Measurements from ENCODE around the gene CD151.

Gene CD151

DNA sequence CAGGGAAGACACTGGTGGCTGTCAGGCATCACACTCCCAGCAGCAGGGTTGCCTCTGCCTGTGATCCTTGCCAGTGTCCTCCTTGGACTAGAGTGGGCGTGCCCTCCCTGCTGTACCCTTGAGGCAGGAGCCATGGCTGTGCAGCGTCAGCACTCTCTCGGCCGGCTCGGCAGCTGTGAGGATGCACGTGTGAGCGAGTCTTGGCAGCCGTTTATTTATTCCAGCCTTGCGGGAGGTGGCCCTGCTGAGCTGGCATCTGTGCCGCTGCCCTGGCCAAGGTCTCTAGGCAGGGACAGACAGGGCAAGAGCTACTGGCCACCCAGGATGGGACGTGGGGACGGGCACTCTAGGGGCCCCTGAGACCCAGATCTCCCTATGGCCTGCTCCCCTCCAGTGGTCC, 43.8 kb downstream of the CD151 start:
- peak overlapping the region; percentile 57 for H3K27ac ChIP-seq
- TF ChIP-seq, protein P1, sequence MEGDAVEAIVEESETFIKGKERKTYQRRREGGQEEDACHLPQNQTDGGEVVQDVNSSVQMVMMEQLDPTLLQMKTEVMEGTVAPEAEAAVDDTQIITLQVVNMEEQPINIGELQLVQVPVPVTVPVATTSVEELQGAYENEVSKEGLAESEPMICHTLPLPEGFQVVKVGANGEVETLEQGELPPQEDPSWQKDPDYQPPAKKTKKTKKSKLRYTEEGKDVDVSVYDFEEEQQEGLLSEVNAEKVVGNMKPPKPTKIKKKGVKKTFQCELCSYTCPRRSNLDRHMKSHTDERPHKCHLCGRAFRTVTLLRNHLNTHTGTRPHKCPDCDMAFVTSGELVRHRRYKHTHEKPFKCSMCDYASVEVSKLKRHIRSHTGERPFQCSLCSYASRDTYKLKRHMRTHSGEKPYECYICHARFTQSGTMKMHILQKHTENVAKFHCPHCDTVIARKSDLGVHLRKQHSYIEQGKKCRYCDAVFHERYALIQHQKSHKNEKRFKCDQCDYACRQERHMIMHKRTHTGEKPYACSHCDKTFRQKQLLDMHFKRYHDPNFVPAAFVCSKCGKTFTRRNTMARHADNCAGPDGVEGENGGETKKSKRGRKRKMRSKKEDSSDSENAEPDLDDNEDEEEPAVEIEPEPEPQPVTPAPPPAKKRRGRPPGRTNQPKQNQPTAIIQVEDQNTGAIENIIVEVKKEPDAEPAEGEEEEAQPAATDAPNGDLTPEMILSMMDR (conservative IDR thresholded peaks at IDR 0.05), result no peak
- no peak for TF ChIP-seq ZFX (IDR thresholded peaks at IDR 0.05)

DNA sequence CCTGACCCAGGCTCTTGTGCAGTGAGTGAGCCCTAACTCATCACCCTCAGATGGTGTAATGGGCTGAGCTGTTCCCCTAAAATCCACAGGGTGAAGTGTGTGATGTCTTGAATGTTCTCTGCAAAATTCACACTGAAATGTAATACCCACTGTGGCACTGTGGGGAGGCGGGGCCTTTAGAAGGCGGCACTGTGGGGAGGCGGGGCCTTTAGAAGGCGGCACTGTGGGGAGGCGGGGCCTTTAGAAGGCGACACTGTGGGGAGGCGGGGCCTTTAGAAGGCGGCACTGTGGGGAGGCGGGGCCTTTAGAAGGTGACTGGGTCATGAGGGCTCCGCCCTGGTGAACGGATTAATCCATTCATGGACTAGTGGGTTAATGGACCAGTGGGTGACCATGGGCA, 44.8 kb downstream of the CD151 start:
- H3K27ac ChIP-seq, result peak overlapping the region; percentile 57
- no peak for TF ChIP-seq ZFX (IDR thresholded peaks at IDR 0.05)
- TF ChIP-seq, protein P1 (conservative IDR thresholded peaks at IDR 0.05), result no peak

DNA sequence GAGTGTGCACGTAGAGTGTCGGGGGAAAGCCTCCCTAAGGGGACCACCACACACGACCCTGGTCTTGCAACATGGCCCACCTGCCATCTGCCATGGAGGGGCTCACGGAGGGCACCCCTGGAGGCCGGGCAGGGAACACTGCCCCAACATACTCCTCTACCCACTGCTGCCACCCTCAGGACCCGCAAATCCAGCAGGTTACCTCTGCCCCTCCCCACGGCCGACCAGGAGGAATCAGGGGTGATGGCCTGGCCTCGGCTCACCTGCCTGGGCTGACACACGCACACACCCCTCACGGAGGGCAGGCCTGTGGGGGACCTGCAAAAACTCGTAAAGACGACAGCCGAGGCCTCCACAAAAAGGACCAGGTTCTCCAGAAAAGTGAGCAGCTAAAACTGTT, 47.7 kb downstream of the CD151 start:
- no peak for TF ChIP-seq ZFX (IDR thresholded peaks at IDR 0.05)
- TF ChIP-seq, protein P1 (conservative IDR thresholded peaks at IDR 0.05), result no peak
- no peak overlapping the region for H3K27ac ChIP-seq

DNA sequence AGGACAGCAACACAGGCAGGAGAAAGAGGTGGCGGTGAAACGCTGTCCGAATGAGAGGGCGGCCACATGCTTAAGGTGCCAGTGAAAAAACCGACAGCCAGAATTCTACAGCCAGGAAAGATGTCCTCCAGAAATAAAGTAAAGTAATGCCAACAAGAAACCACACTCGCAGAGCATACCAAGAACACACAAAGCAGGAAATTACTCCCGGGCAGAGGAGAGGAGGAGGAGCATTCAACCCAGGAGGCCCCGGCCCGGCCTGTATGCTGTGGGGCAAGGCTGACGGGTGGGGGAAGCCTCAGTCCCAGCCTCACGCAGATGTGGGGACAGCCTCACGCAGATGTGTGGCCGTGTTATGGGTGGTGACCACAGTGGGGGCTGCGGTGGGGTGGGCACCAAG, 49.8 kb downstream of the CD151 start:
- TF ChIP-seq ZFX (IDR thresholded peaks at IDR 0.05), result no peak
- TF ChIP-seq, protein P1 (conservative IDR thresholded peaks at IDR 0.05), result no peak
- H3K27ac ChIP-seq, result no peak overlapping the region

DNA sequence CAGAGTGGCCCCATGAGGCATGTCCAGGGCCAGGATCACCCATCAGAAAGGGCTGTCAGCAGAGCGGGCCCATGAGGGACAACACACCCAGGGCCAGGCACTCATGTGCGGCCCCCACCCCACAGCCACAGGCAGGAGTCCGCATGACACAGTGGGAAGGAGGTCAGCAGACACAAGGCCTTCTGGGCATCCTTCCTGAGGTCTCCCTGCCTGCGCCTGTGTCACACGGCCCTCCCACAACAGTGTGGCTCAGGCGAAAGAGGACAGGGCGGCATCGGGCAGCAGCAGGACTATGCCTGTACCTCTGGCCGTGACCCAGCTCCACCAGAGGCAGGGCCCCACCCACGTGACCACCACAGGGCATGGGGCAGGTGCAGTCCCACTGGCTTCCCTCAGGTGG, 50.8 kb downstream of the CD151 start:
- no peak overlapping the region for H3K27ac ChIP-seq
- no peak for TF ChIP-seq ZFX (IDR thresholded peaks at IDR 0.05)
- TF ChIP-seq, protein P1 (conservative IDR thresholded peaks at IDR 0.05), result no peak

DNA sequence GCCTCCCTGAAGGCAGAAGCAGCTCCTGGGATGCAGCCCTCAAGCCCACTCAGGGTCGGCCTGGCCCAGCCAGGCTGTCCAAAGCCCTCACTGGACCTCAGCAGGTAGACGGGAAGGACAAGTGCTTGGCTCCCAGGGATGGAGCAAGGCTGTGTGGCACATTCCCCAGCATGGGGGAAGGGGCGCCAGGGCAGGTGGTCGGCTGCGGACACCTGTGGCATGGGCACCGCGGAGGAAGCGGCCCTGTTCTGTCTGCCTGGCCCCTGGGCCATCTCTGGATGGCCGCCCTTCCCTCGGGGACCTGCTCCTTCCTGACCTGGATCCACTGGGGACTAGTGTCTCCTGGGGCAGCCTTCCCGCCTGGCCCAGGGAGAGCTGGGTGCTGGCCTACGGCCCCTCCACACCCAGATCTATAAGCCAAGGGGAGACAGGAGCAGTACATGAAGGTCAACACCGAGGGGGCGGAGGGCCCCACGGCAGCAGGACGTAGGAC, 51.9 kb downstream of the CD151 start:
- no peak overlapping the region for H3K27ac ChIP-seq
- TF ChIP-seq, protein P1 (conservative IDR thresholded peaks at IDR 0.05), result no peak
- TF ChIP-seq ZFX (IDR thresholded peaks at IDR 0.05), result no peak

DNA sequence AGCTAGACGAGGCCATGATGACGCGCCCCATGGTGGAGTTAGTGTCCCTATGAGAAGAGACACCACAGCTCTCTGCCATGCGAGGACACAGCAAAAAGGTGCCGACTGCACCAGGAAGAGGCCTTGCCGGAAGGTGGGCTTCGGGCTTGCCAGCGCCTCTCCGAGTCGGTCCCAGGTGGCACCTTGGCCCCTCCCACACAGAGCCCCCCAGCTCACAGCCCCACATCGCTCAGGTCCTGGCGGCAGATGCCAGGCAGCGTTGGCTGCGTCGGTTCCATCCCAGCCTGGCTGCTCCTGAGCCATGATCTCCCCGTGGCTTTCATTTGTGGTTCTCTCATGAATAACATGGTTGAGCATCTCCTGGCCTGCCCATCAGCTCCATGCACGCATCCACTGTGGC, 53.8 kb downstream of the CD151 start:
- TF ChIP-seq, protein P1 (conservative IDR thresholded peaks at IDR 0.05), result no peak
- no peak for TF ChIP-seq ZFX (IDR thresholded peaks at IDR 0.05)
- H3K27ac ChIP-seq, result no peak overlapping the region
